ENCODE data around the gene CLEC3B. TPM values are rescaled to one million over a fixed set of nuclear protein-coding genes. Genes with fewer than 3 reads are reported as not detected.

CLEC3B gene
- total and polyA plus RNA-seq, 2 of the 8 experiments (the other 6 are each of a cell fraction or from before 2014, with no cell fraction given): 0.32 TPM; not detected in 1

GRCh38 chr3:45055411-45056143, 29.5 kb downstream of the CLEC3B start:
- H3K79me2 ChIP-seq (ENCODE audit: control insufficient read depth in 1 of 2, insufficient read depth in 2 of 2, low read length in 2 of 2): no peaks in the 10 kb centered on the region
- H4K5ac ChIP-seq (ENCODE audit: insufficient read length, low read depth, low read length): no peak overlapping the region
- no peak overlapping the region for H2BK120ac ChIP-seq (replicated peaks; ENCODE audit: low read depth, low read length)
- peaks cover 0 to 2% of the 10 kb centered on the region in 2 experiments for H4K20me1 ChIP-seq (replicated peaks in 1 of 2; ENCODE audit: control insufficient read depth in 1 of 2, insufficient read depth in 2 of 2, low read length in 2 of 2)
- H3K56ac ChIP-seq (replicated peaks; ENCODE audit: insufficient read length, low read depth, low read length): no peak overlapping the region
- no peak overlapping the region for H2BK12ac ChIP-seq (ENCODE audit: low read depth, low read length)
- ChIA-PET CTCF (ENCODE audit: partially characterized antibody) (interaction anchor here (0.6 to 14.6 kb wide), 40 partner anchors 8 to 604 kb away, joined by 3 to 263 read pairs (median 4); no protein-coding TSS in a partner anchor), POLR2A (ENCODE audit: partially characterized antibody) (no interaction called here)
- no peaks in the 10 kb centered on the region for H3K36me3 ChIP-seq (ENCODE audit: control insufficient read depth in 2 of 4, insufficient read depth in 4 of 4, low read length in 3 of 4)
- H3K23ac ChIP-seq (ENCODE audit: insufficient read length): no peak overlapping the region
- TF ChIP-seq CREB1 (IDR thresholded peaks at IDR 0.05) (peak; percentile 71), ZNF274 (IDR thresholded peaks at IDR 0.05; ENCODE audit: borderline replicate concordance, extremely low read depth, low read length) (no peak), RAD21 (IDR thresholded peaks at IDR 0.05 in 1 of 2, conservative IDR thresholded peaks at IDR 0.05 in 1 of 2; ENCODE audit: low read depth in 2 of 2, low read length in 2 of 2) (peak; percentile 59 to 72), CTCF (IDR thresholded peaks at IDR 0.05; ENCODE audit: control extremely low read depth in 1 of 3, insufficient read depth in 1 of 3, low read depth in 1 of 3, low read length in 3 of 3) (peak; percentile 51 to 60 (median 58))
- no peak overlapping the region for H2BK15ac ChIP-seq (ENCODE audit: low read length)
- WGBS, 2 experiments (ENCODE audit: extremely low coverage in 1 of 2, insufficient coverage in 1 of 2, insufficient read length in 1 of 2, insufficient replicate concordance in 2 of 2, low coverage in 1 of 2, low lambda C conversion rate in 2 of 2, missing lambda C conversion rate in 1 of 2): 58% methylated on average over 7 of the region's 7 CpGs; no CpG with 5 or more reads in 1 of the 2 experiments
- H3K14ac ChIP-seq (ENCODE audit: insufficient read length): no peak overlapping the region
- H3K23me2 ChIP-seq (ENCODE audit: low read depth, low read length): no peaks in the 10 kb centered on the region
- H3K79me1 ChIP-seq (ENCODE audit: low read depth, low read length): no peaks in the 10 kb centered on the region
- no peak overlapping the region for H3K4me3 ChIP-seq (ENCODE audit: extremely low read depth in 1 of 4, insufficient read depth in 2 of 4, low read depth in 3 of 4, low read length in 4 of 4)
- H3K4ac ChIP-seq (replicated peaks; ENCODE audit: insufficient read length, low read depth, low read length): no peak overlapping the region
- no peak overlapping the region for H4K8ac ChIP-seq (ENCODE audit: extremely low read depth, insufficient read depth, low read length)
- peaks cover under 1 to 6% (median 2%) of the 10 kb centered on the region in 4 experiments; a peak in 5 of 7 replicates for H3K4me1 ChIP-seq (replicated peaks in 1 of 4; ENCODE audit: control insufficient read depth in 3 of 4, insufficient read depth in 4 of 4, low read length in 3 of 4)
- no peaks in the 10 kb centered on the region for H3K9me3 ChIP-seq (ENCODE audit: insufficient read depth in 2 of 2, low read depth in 1 of 2, low read length in 1 of 2)
- DNase-seq (ENCODE audit: low read depth in 1 of 2, low spot score in 2 of 2) (no peak), FAIRE-seq (peak; percentile 75)
- H2BK5ac ChIP-seq (ENCODE audit: low read depth, low read length): no peak overlapping the region
- no peak overlapping the region for H3K18ac ChIP-seq (ENCODE audit: extremely low read depth, low read length)
- no peak overlapping the region for H3K4me2 ChIP-seq (ENCODE audit: insufficient read depth in 1 of 2, low read depth in 2 of 2, low read length in 2 of 2)
- H2BK20ac ChIP-seq (ENCODE audit: low read length): no peak overlapping the region
- no peak overlapping the region for H2AK5ac ChIP-seq (ENCODE audit: low read depth, low read length)
- H3K27me3 ChIP-seq (replicated peaks in 1 of 4; ENCODE audit: control insufficient read depth in 3 of 4, extremely low read depth in 1 of 4, insufficient read depth in 3 of 4, low read length in 3 of 4): peaks cover 10 to 40% (median 35%) of the 10 kb centered on the region in 4 experiments
- no peak overlapping the region for H4K91ac ChIP-seq (replicated peaks; ENCODE audit: insufficient read length, low read length)
- no peak overlapping the region for H3K9ac ChIP-seq (replicated peaks in 1 of 4; ENCODE audit: extremely low read depth in 1 of 4, low read depth in 3 of 4, low read length in 3 of 4)
- H3K27ac ChIP-seq (ENCODE audit: low read depth, low read length): no peak overlapping the region
- no peak overlapping the region for H2AFZ ChIP-seq (ENCODE audit: low read length)
